HUES64 (cell line): ENCODE data around the gene C20orf202.
A peak's percentile ranks its signal among the peaks of the same experiment; 100 is the strongest.

ENCODE experiments used
- H3K27ac ChIP-seq: 2 replicates; pipeline ENCODE4 v1.7.0; 2013; ENCODE audit warnings: low read depth, low read length, inconsistent platforms
- H3K27me3 ChIP-seq: 2 replicates; pipeline ENCODE4 v1.6.1; 2013; ENCODE audit warnings: mild to moderate bottlenecking, low read length; ENCODE audit not compliant: insufficient read depth
- H3K36me3 ChIP-seq: 2 replicates; pipeline ENCODE4 v1.6.1; 2013; ENCODE audit warnings: mild to moderate bottlenecking, low read length; ENCODE audit not compliant: insufficient read depth
- H3K4me1 ChIP-seq: 2 replicates; pipeline ENCODE4 v1.6.1; 2013; ENCODE audit warnings: mild to moderate bottlenecking, low read length, moderate library complexity; ENCODE audit not compliant: insufficient read depth
- H3K4me3 ChIP-seq: 2 replicates; pipeline ENCODE4 v1.5.1; 2013; ENCODE audit warnings: mild to moderate bottlenecking, low read length, moderate library complexity
- H3K9ac ChIP-seq: 2 replicates; pipeline ENCODE4 v1.6.1; 2013; ENCODE audit warnings: mild to moderate bottlenecking, low read depth, low read length
- H3K9me3 ChIP-seq: 2 replicates; pipeline ENCODE4 v1.6.1; 2013; ENCODE audit warnings: low read depth, low read length; ENCODE audit not compliant: insufficient read depth
- WGBS: fragments of 150-250, 120-280 bp; methylation state at CpG from one replicate; pipeline ENCODE4 v1.1.7; 2013; ENCODE audit warnings: missing lambda C conversion rate; 5-methylcytosine and 5-hydroxymethylcytosine counted together

C20orf202 gene

GRCh38 chr20:1184260-1184637 is 19.0 kb upstream of the C20orf202 start:
- H3K9ac ChIP-seq, result no peak overlapping the region
- peaks cover 11% of the 10 kb centered on the region for H3K4me1 ChIP-seq
- no peaks in the 10 kb centered on the region for H3K36me3 ChIP-seq
- 63% methylated on average over 13 of the region's 13 CpGs for WGBS
- H3K27ac ChIP-seq, result no peak overlapping the region
- no peaks in the 10 kb centered on the region for H3K9me3 ChIP-seq
- peaks cover 45% of the 10 kb centered on the region for H3K27me3 ChIP-seq
- H3K4me3 ChIP-seq, result peak overlapping the region; percentile 61

GRCh38 chr20:1184638-1185315 is 18.5 kb upstream of the C20orf202 start, which contains the start of gene TMEM74B:
Gene TMEM74B, minus strand, starts transcription at chr20:1184981. Its CDS starts 1,180 bp downstream, at chr20:1183801.
- peak within 1 kb of the TSS; percentile 61 for H3K4me3 ChIP-seq
- no peaks in the 10 kb centered on the region for H3K9me3 ChIP-seq
- H3K36me3 ChIP-seq, result no peaks in the 10 kb centered on the region
- H3K9ac ChIP-seq, result peak within 1 kb of the TSS; percentile 45; the same call in 1 of the 2 replicates
- H3K27ac ChIP-seq, result no peak within 1 kb of the TSS
- H3K4me1 ChIP-seq, result peaks cover 11% of the 10 kb centered on the region
- peaks cover 45% of the 10 kb centered on the region for H3K27me3 ChIP-seq
- WGBS, result 3% methylated on average over 76 of the region's 76 CpGs

GRCh38 chr20:1185316-1185741 is 17.9 kb upstream of the C20orf202 start:
- no peaks in the 10 kb centered on the region for H3K9me3 ChIP-seq
- H3K4me3 ChIP-seq, result peak overlapping the region; percentile 61
- under 1% methylated on average over 54 of the region's 54 CpGs for WGBS
- H3K9ac ChIP-seq, result no peak overlapping the region
- peaks cover 11% of the 10 kb centered on the region for H3K4me1 ChIP-seq
- no peak overlapping the region for H3K27ac ChIP-seq
- H3K27me3 ChIP-seq, result peaks cover 45% of the 10 kb centered on the region
- no peaks in the 10 kb centered on the region for H3K36me3 ChIP-seq

GRCh38 chr20:1185790-1186334 is 17.4 kb upstream of the C20orf202 start:
- Histone ChIP-seq H3K4me3 (peak overlapping the region; percentile 25), H3K9ac (no peak overlapping the region), H3K4me1 (peaks cover 11% of the 10 kb centered on the region), H3K36me3 (no peaks in the 10 kb centered on the region), H3K27ac (no peak overlapping the region), H3K9me3 (no peaks in the 10 kb centered on the region), H3K27me3 (peaks cover 45% of the 10 kb centered on the region)
- WGBS, result 13% methylated on average over 20 of the region's 20 CpGs

GRCh38 chr20:1186367-1186991 is 16.8 kb upstream of the C20orf202 start:
- 73% methylated on average over 11 of the region's 13 CpGs for WGBS
- H3K4me1 ChIP-seq, result peaks cover 11% of the 10 kb centered on the region
- no peak overlapping the region for H3K27ac ChIP-seq
- H3K27me3 ChIP-seq, result peaks cover 45% of the 10 kb centered on the region
- no peak overlapping the region for H3K4me3 ChIP-seq
- H3K36me3 ChIP-seq, result no peaks in the 10 kb centered on the region
- no peaks in the 10 kb centered on the region for H3K9me3 ChIP-seq
- H3K9ac ChIP-seq, result no peak overlapping the region

GRCh38 chr20:1187605-1188171 is 15.6 kb upstream of the C20orf202 start:
- 69% methylated on average over 4 of the region's 4 CpGs for WGBS
- no peaks in the 10 kb centered on the region for H3K9me3 ChIP-seq
- no peak overlapping the region for H3K27ac ChIP-seq
- no peak overlapping the region for H3K9ac ChIP-seq
- H3K27me3 ChIP-seq, result peaks cover 38% of the 10 kb centered on the region
- no peaks in the 10 kb centered on the region for H3K36me3 ChIP-seq
- H3K4me3 ChIP-seq, result no peak overlapping the region
- peaks cover 11% of the 10 kb centered on the region for H3K4me1 ChIP-seq

- peaks cover 32% of the 10 kb centered on the region for H3K27me3 ChIP-seq
- H3K9me3 ChIP-seq, result no peaks in the 10 kb centered on the region
- H3K36me3 ChIP-seq, result no peaks in the 10 kb centered on the region
- no peak overlapping the region for H3K4me3 ChIP-seq
- no peak overlapping the region for H3K27ac ChIP-seq
- peaks cover 11% of the 10 kb centered on the region for H3K4me1 ChIP-seq
- 93% methylated on average over 1 of the region's 1 CpG for WGBS
- no peak overlapping the region for H3K9ac ChIP-seq
These were observed 14.9 kb upstream of the C20orf202 start for GRCh38 chr20:1188347-1188746.

GRCh38 chr20:1189827-1190226 is 13.4 kb upstream of the C20orf202 start:
- Histone ChIP-seq H3K36me3 (no peaks in the 10 kb centered on the region), H3K4me1 (peaks cover 11% of the 10 kb centered on the region), H3K27ac (no peak overlapping the region), H3K27me3 (peaks cover 17% of the 10 kb centered on the region), H3K4me3 (no peak overlapping the region), H3K9ac (no peak overlapping the region), H3K9me3 (no peaks in the 10 kb centered on the region)
- 89% methylated on average over 1 of the region's 1 CpG for WGBS

GRCh38 chr20:1190847-1191246 is 12.4 kb upstream of the C20orf202 start:
- Histone ChIP-seq H3K9me3 (no peaks in the 10 kb centered on the region), H3K36me3 (no peaks in the 10 kb centered on the region), H3K4me3 (no peak overlapping the region), H3K9ac (no peak overlapping the region), H3K4me1 (peaks cover 11% of the 10 kb centered on the region), H3K27ac (no peak overlapping the region), H3K27me3 (peaks cover 13% of the 10 kb centered on the region)
- WGBS, result 93% methylated on average over 3 of the region's 3 CpGs

GRCh38 chr20:1191299-1191698 is 12.0 kb upstream of the C20orf202 start:
- no peaks in the 10 kb centered on the region for H3K9me3 ChIP-seq
- no peak overlapping the region for H3K4me3 ChIP-seq
- H3K9ac ChIP-seq, result no peak overlapping the region
- H3K27me3 ChIP-seq, result peaks cover 9% of the 10 kb centered on the region; the same call in 1 of the 2 replicates
- no peaks in the 10 kb centered on the region for H3K36me3 ChIP-seq
- H3K4me1 ChIP-seq, result peaks cover 11% of the 10 kb centered on the region
- H3K27ac ChIP-seq, result no peak overlapping the region
- 91% methylated on average over 3 of the region's 3 CpGs for whole genome bisulfite sequencing

GRCh38 chr20:1195226-1195625 is 8.0 kb upstream of the C20orf202 start:
- H3K27ac ChIP-seq, result no peak overlapping the region
- 83% methylated on average over 1 of the region's 1 CpG for WGBS
- H3K9me3 ChIP-seq, result no peaks in the 10 kb centered on the region
- H3K4me3 ChIP-seq, result no peak overlapping the region
- H3K36me3 ChIP-seq, result no peaks in the 10 kb centered on the region
- no peaks in the 10 kb centered on the region for H3K4me1 ChIP-seq
- H3K27me3 ChIP-seq, result no peaks in the 10 kb centered on the region
- H3K9ac ChIP-seq, result no peak overlapping the region
